Activated naive CD8-positive, alpha-beta T cell treated with anti-CD3 and anti-CD28 coated beads for 36 hours (primary cell): ENCODE measurements around the gene MYO1G. TPM values are rescaled to one million over a fixed set of nuclear protein-coding genes. Genes with fewer than 3 reads are reported as not detected.
A peak's percentile ranks its signal among the peaks of the same experiment; 100 is the strongest.

ENCODE experiments used
- DNase-seq: peaks from one replicate; pipeline ENCODE4 v3.0.0; 2021
- H3K27ac Mint-ChIP-seq: one replicate; pipeline ENCODE4 v1.8.0; 2022; ENCODE audit warnings: mild to moderate bottlenecking, moderate library complexity, mixed read lengths
- H3K27me3 Mint-ChIP-seq: one replicate; pipeline ENCODE4 v1.8.0; 2022; ENCODE audit warnings: mild to moderate bottlenecking, mixed read lengths
- H3K36me3 Mint-ChIP-seq: one replicate; pipeline ENCODE4 v1.8.0; 2021; ENCODE audit warnings: mild to moderate bottlenecking, mixed read lengths
- H3K4me1 Mint-ChIP-seq: one replicate; pipeline ENCODE4 v1.8.0; 2021; ENCODE audit warnings: mixed read lengths
- H3K4me3 Mint-ChIP-seq: one replicate; pipeline ENCODE4 v1.8.0; 2022; ENCODE audit warnings: mild to moderate bottlenecking, moderate library complexity, mixed read lengths
- H3K9me3 Mint-ChIP-seq: one replicate; pipeline ENCODE4 v1.8.0; 2022; ENCODE audit warnings: mixed read lengths
- total RNA-seq, 2 experiments: library from RNA; stranded (reverse); gene quantifications; one replicate each; pipeline ENCODE4 v1.2.3, GENCODE V29; 2021

Gene MYO1G
- total RNA-seq, 2 experiments from 2014 or later, result 302 to 306 TPM

DNA sequence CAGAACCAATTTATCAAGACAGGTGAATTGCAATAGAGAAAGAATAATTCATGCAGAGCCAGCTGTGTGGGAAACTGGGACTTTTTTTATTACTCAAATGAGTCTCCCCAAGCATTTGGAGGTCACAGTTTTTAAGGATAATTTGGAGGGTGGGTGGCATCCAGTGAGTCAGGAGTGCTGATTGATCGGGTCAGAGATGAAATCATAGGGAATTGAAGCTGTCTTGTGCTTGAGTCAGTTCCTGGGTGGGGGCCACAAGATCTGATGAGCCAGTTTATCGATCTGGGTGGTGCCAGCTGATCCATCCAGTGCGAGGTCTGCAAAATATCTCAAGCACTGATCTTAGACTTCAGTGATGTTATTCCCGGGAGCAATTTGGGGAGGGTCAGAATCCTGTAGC lies 9.9 kb upstream of the MYO1G start:
- Mint-ChIP-seq H3K4me1 (peaks cover 37% of the 10 kb centered on the region), H3K9me3 (no peaks in the 10 kb centered on the region), H3K27me3 (peaks cover 7% of the 10 kb centered on the region), H3K36me3 (peaks cover 43% of the 10 kb centered on the region), H3K27ac (no peak overlapping the region), H3K4me3 (no peak overlapping the region)
- no peak for DNase-seq

DNA sequence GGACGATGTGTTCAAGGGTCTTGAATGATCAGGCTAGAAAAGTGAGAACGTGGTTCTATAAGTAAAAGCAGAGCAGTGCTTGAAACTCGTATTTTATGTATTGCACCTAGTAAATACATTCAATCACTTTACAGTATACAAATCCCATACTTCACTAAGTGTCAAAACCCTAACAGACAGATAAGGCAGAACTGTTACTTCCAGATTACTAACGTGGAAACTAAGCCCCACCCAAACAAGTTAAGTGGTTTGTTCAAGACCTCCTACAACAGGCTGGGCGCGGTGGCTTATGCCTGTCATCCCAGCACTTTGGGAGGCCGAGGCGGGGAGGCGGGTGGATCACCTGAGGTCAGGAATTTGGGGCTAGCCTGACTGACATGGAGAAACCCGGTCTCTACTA lies 9.2 kb upstream of the MYO1G start:
- Mint-ChIP-seq H3K36me3 (peaks cover 50% of the 10 kb centered on the region), H3K9me3 (no peaks in the 10 kb centered on the region), H3K27ac (peak overlapping the region; percentile 100), H3K4me1 (peaks cover 43% of the 10 kb centered on the region), H3K27me3 (peaks cover 7% of the 10 kb centered on the region), H3K4me3 (peak overlapping the region; percentile 99)
- DNase-seq, result no peak

DNA sequence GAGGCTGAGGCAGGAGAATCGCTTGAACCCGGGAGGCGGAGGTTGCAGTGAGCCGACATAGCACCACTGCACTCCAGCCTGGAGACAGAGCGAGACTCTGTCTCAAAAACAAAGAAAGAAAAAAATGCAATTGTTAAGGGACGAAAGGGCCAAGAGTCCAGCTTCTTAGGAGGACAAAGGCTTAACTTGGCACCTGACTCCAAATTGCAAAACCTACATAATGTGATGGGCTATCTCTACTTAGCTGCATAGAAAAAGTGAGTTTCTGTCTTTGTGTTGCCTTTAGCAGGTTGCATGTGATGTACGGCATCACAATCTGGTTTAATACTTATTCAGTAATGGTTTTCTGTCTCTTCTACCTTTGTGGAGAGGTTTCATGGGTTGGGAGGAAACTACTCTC lies 8.6 kb upstream of the MYO1G start:
- no peaks in the 10 kb centered on the region for H3K9me3 Mint-ChIP-seq
- DNase-seq, result no peak
- H3K4me3 Mint-ChIP-seq, result peak overlapping the region; percentile 99
- H3K4me1 Mint-ChIP-seq, result peaks cover 47% of the 10 kb centered on the region
- H3K27ac Mint-ChIP-seq, result peak overlapping the region; percentile 100
- H3K36me3 Mint-ChIP-seq, result peaks cover 53% of the 10 kb centered on the region
- peaks cover 7% of the 10 kb centered on the region for H3K27me3 Mint-ChIP-seq

DNA sequence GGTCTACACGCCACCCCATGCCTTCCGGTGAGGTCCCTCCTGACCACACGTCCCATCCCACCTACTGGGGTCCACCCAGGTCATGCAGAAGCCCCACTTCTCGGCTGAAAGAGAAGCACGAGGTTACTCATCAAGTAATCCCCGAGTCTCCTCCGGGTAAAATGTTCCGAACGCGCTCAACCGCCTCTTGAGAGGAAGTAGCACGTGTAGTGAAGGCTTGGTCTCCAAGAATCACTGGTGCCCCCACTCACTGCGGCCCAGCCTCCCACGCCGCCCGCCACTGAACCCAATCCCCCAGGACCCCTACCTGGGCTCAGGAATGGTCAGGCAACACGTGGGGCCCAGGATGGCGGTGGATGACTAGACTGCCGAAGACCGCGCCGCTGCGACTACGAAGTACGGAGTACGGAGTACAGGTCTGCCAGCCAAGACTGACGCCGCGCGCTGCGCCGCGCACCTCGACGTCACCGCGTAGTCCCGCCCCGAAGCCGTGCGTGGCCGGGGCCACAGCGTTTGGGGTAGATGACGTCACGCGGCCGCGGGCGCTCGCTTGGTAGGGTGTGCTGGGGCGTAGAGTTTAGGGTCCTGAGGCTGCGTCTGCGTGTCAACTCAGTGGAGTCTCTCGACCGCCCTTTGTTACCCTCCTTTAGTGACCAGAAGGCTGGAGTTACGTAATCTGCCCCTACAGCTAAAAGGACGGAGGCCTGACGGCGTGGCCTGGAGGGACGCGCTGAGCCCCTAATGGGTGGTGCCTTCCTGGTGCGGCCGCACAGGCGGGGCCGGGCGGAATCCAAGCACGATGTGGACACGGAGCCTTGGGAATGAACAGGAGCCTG lies 7.6 kb upstream of the MYO1G start:
- peaks cover 57% of the 10 kb centered on the region for H3K4me1 Mint-ChIP-seq
- peak overlapping the region; percentile 99 for H3K4me3 Mint-ChIP-seq
- H3K27me3 Mint-ChIP-seq, result peaks cover 7% of the 10 kb centered on the region
- H3K36me3 Mint-ChIP-seq, result peaks cover 60% of the 10 kb centered on the region
- peak; percentile 98 for DNase-seq
- H3K9me3 Mint-ChIP-seq, result no peaks in the 10 kb centered on the region
- peak overlapping the region; percentile 100 for H3K27ac Mint-ChIP-seq

DNA sequence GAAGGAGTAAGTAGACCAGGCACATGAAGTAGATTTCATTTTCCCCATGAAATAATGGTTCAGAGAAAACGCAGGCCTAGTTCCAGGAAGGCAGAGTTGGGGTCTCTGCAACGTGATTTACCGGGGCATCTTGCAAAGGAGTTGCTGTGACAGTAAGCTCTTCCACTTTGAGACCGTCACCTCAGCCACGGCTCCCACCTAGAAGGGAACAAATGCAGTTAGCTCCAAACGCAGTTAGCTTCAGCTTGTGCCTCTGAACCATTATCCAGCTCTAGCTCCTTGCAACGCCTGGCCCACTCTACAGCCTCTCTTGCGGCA lies 7.0 kb upstream of the MYO1G start:
- no peaks in the 10 kb centered on the region for H3K9me3 Mint-ChIP-seq
- H3K27ac Mint-ChIP-seq, result peak overlapping the region; percentile 100
- H3K36me3 Mint-ChIP-seq, result peaks cover 64% of the 10 kb centered on the region
- peaks cover 7% of the 10 kb centered on the region for H3K27me3 Mint-ChIP-seq
- DNase-seq, result no peak
- peak overlapping the region; percentile 99 for H3K4me3 Mint-ChIP-seq
- peaks cover 61% of the 10 kb centered on the region for H3K4me1 Mint-ChIP-seq

DNA sequence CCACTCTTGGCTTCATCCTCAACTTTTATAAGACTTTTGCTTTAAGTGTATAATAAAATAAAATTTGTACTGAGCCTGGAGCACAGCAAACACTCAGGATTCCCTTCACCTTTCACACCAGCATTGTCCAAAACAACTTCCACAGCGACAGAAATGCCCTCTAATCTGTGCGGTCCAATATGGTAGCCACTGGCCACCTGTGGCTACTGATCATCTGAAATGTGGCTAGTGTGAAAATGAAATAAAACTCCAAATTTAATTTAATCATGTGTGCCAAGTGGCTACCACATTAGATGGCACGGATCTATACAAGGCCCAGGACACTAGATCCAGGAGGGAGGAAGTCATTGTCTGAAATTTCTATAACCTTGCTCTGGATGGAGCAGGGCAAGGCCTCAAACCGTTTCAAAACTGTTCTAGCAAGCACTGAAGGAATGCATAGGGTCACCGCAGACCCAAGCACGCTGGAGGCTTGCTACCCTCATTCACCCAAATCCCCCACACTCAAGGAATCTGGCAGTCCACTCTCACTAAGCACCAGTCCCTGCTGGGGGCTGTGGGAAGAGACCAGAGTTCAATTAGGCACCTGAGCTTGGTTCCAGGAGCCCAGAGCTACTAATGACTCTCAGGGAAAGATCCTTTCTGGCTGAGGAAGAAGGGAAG lies 6.3 kb upstream of the MYO1G start:
- Mint-ChIP-seq H3K4me1 (peaks cover 68% of the 10 kb centered on the region), H3K27me3 (peaks cover 7% of the 10 kb centered on the region), H3K9me3 (no peaks in the 10 kb centered on the region), H3K36me3 (peaks cover 64% of the 10 kb centered on the region), H3K27ac (peak overlapping the region; percentile 100), H3K4me3 (peak overlapping the region; percentile 99)
- DNase-seq, result no peak

DNA sequence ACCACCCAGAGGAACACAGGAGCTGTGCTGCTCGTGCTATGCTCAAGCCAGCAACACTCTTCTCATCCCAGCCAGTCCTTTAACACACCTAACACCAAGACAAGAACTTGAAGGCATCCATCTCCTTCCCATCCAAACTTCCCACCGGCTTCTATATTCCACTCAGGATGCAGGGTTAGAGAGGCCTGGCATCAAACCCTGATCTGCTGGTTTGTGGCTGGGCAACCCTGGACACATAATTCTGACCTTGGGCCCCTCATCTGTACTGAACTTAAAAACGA lies 5.6 kb upstream of the MYO1G start:
- Mint-ChIP-seq H3K36me3 (peaks cover 64% of the 10 kb centered on the region), H3K27me3 (peaks cover 7% of the 10 kb centered on the region), H3K9me3 (no peaks in the 10 kb centered on the region), H3K4me1 (peaks cover 75% of the 10 kb centered on the region), H3K27ac (peak overlapping the region; percentile 100), H3K4me3 (peak overlapping the region; percentile 99)
- no peak for DNase-seq

DNA sequence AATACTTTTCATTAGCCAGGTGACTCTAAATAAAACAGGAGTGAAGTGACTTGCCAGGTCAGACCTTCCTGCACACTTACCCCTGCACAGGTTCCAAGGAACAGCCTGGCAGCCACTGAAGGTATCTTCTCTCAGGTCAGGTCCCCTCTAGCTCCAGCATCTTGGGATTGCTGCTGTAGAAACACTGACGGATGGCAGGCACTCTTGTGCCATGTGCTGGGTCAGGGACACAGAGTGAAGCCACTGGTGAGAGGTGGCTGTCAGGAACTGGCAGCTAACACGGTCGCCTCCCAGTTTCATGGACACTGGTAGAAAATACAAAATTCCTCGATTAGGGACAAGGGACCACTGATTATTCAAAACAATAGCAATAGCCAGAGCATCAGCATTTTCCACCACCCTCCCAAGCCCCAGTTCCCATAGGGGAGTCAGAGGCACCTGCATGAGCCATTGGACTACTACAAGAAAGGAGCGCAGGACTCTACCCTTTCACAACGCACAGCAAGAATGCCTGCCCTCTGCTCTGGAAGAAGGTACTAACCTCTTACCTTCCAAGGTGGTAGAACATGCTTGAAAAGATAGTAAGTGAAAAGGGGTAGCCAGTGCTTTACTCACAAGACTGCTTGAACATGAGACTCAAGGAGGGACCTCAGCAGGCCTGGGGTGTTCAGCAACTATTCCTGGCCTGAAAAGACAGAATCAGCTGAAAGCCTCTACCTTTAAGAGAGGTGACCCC lies 5.1 kb upstream of the MYO1G start:
- H3K4me1 Mint-ChIP-seq, result peaks cover 76% of the 10 kb centered on the region
- peak overlapping the region; percentile 100 for H3K27ac Mint-ChIP-seq
- peaks cover 66% of the 10 kb centered on the region for H3K36me3 Mint-ChIP-seq
- H3K9me3 Mint-ChIP-seq, result no peaks in the 10 kb centered on the region
- H3K27me3 Mint-ChIP-seq, result peaks cover 7% of the 10 kb centered on the region
- peak overlapping the region; percentile 99 for H3K4me3 Mint-ChIP-seq
- DNase-seq, result no peak

DNA sequence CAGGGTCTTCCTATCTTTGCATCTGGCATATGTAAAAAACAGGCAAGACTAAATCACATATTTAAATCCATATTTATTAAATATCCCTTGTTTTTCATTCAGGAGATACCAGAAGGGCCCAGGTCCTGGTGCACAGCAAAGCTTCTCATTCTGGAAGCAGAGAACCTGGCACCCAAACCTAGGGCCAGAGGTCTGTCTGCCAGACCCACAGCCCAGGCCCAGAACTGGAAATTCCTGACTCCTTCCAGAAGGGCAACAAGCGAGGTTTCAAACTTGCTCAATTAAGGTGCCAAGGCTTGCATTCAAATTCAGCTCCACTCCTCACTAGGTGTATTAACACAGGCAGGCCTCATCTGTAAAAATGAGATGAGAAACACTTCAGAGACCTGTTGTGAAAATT lies 4.2 kb upstream of the MYO1G start:
- peak overlapping the region; percentile 100 for H3K27ac Mint-ChIP-seq
- no peak for DNase-seq
- peaks cover 74% of the 10 kb centered on the region for H3K36me3 Mint-ChIP-seq
- H3K4me3 Mint-ChIP-seq, result peak overlapping the region; percentile 99
- H3K27me3 Mint-ChIP-seq, result peaks cover 7% of the 10 kb centered on the region
- peaks cover 71% of the 10 kb centered on the region for H3K4me1 Mint-ChIP-seq
- no peaks in the 10 kb centered on the region for H3K9me3 Mint-ChIP-seq

DNA sequence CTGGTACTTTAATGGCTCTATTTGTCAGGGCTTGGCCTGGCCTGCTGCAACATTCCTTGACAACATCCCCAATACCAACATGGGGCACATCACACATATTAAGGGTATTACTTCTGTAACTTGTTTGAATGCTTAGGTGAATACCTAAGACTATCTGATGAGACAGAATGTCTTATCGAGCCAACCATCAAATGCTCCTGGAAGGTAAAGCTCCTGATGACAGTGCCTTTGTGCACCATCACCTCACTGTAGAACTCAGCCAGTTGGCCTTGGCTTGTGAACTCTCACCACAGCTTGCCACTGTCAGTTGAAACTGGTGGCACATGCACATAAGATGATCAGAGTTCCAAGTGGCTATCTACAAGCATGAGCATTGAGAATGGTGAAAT lies 3.7 kb upstream of the MYO1G start:
- DNase-seq, result no peak
- H3K4me1 Mint-ChIP-seq, result peaks cover 67% of the 10 kb centered on the region
- peak overlapping the region; percentile 99 for H3K4me3 Mint-ChIP-seq
- H3K36me3 Mint-ChIP-seq, result peaks cover 74% of the 10 kb centered on the region
- H3K27me3 Mint-ChIP-seq, result peaks cover 7% of the 10 kb centered on the region
- no peaks in the 10 kb centered on the region for H3K9me3 Mint-ChIP-seq
- peak overlapping the region; percentile 100 for H3K27ac Mint-ChIP-seq

DNA sequence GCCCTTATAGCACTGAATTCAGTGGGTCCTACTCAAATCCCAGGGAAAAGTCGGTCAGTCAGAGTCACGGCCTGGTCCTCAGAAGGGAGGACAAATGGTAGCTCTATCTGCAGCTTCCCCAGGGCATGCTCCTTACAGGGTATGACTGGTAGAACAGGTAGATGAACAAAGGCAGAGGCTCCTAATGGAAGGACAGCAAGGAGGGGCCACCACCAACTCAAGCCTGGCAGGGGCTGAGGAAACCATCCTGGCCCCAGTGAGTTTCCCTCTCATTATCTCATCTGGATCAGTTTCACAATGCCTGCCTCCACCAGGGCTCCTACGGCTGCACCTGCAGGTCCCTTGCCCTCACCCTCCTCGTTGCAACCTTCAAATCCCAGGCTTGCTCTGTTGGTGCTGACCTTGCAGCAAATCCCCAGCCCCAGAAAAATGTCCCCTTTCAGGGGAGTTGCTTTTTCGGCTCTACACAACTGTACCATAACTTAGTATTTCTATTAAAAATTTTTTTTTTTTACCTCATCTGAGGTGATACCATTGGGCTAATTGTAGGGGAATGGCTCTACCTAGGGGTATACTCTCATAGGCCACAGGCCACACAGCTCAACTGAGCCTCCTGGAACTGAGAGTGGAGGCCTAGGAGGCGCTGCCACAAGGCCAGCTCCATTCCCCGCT lies 2.4 kb upstream of the MYO1G start:
- peak overlapping the region; percentile 99 for H3K4me3 Mint-ChIP-seq
- DNase-seq, result peak; percentile 63
- H3K4me1 Mint-ChIP-seq, result peaks cover 65% of the 10 kb centered on the region
- H3K27ac Mint-ChIP-seq, result peak overlapping the region; percentile 100
- peaks cover 3% of the 10 kb centered on the region for H3K27me3 Mint-ChIP-seq
- peaks cover 79% of the 10 kb centered on the region for H3K36me3 Mint-ChIP-seq
- H3K9me3 Mint-ChIP-seq, result no peaks in the 10 kb centered on the region

DNA sequence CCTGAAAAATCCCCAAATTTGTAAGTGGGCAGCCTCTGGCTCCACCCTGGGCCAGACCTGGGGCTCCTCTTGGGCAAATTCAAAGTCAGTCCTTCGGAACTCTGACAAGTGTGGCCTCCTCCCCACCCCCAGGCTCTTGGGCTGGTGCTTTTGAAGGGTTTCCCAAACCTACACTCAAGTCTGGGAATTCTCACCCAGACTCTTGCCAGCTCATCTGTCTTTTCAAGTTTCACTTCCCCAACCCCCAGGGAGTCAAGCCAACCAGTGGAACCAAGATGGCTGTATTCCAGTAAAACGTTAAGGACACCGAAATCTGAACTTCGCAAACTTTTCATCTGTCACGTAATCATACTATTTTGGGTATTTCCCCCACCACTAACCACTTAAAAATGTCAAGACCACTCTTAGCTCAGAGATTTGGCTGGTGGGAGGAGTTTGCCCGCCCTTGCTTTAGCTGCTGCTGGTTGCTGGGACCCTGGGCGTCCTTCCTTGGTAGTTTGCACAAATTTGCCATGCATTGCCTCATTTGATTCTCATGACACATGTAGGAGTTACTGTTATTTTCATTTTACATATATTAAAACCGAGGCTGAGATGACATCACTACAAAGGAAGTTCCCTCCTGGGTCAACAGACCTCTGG lies 1.7 kb upstream of the MYO1G start:
- Mint-ChIP-seq H3K27me3 (peaks cover 3% of the 10 kb centered on the region), H3K9me3 (no peaks in the 10 kb centered on the region), H3K27ac (peak overlapping the region; percentile 100), H3K4me3 (peak overlapping the region; percentile 97), H3K4me1 (peaks cover 66% of the 10 kb centered on the region), H3K36me3 (peaks cover 77% of the 10 kb centered on the region)
- DNase-seq, result peak; percentile 89

DNA sequence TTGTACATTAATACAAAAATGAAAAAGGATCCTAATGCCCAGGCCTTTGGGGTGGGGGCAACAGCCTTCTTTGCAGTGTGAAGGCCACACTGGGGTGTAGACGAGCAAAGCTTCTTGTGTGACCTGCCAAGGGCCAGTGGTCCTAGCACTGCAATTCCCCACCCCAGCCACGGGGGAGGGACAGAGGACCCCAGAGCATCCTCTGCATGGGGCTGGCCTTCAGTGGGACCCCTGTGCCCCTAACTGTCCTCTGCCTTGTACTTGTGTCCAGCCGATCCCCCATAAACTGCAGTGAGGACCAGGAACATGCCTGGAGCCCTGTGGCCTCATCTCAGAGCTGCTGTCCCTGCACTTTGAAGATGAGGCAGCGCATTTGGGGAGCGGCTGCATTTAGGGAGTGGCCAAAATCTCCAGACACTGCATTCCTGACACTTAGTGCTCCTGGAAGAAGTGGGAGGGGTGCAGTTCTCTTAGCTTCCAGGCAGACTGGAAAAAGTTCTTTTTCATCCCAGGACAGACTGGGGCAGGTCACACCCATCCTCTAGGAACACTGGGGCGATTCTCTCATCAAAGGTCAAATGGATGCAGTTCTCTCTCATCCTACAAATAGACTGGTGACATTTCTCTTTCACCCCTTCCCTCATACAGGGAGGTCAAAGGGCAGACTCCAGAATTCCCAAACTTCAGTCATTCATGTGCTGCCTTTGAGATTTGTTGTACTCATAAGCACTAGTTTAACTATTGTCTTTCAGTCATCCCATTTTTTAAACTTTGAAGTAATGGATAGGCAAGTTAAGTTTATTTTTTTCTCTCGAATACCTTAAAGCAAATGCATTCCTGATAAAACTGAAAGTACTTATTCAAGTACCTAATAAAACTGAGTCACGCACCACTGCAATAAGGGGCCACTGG lies 922 bp upstream of the MYO1G start:
- H3K4me3 Mint-ChIP-seq, result peak overlapping the region; percentile 97
- peaks cover 3% of the 10 kb centered on the region for H3K27me3 Mint-ChIP-seq
- peaks cover 75% of the 10 kb centered on the region for H3K36me3 Mint-ChIP-seq
- H3K4me1 Mint-ChIP-seq, result peaks cover 60% of the 10 kb centered on the region
- H3K27ac Mint-ChIP-seq, result peak overlapping the region; percentile 100
- no peaks in the 10 kb centered on the region for H3K9me3 Mint-ChIP-seq
- no peak for DNase-seq

DNA sequence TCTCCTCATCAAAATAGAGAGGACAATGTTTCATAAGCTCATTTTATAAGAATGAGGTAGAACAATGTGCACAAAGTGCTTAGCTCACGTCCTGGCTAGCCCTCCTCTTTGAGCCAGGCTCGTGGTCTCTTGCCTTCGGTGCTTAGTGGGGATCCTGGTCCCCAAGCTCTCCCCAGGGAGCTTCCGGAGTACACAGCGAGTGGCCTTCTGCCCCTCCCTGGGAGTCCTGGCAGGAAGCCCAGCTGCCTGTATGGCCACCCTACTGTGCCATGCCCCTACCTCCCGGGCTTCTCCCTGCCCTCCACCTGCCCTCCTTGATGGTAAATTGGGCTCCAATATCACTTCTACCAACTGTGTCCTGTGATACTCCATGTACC lies 868 bp downstream of the MYO1G start:
- Mint-ChIP-seq H3K9me3 (no peaks in the 10 kb centered on the region), H3K36me3 (peaks cover 67% of the 10 kb centered on the region), H3K27me3 (no peaks in the 10 kb centered on the region), H3K4me1 (peaks cover 52% of the 10 kb centered on the region), H3K27ac (peak overlapping the region; percentile 100), H3K4me3 (peak overlapping the region; percentile 97)
- DNase-seq, result no peak
